Mononuclear cell (primary cell): ENCODE measurements around the gene TMEM89. TPM values are rescaled to one million over a fixed set of nuclear protein-coding genes. Genes with fewer than 3 reads are reported as not detected.
A peak's percentile ranks its signal among the peaks of the same experiment; 100 is the strongest.

Source experiments
- H3K27me3 ChIP-seq: 2 replicates; pipeline ENCODE4 v1.6.0; 2011; ENCODE audit warnings: low read length, control low read depth; ENCODE audit not compliant: insufficient read depth
- H3K4me1 ChIP-seq: 2 replicates; pipeline ENCODE4 v1.5.1; 2011; ENCODE audit warnings: mild to moderate bottlenecking, low read length, control low read depth; ENCODE audit not compliant: insufficient read depth
- H3K4me3 ChIP-seq: 2 replicates; pipeline ENCODE4 v1.5.1; 2011; ENCODE audit warnings: mild to moderate bottlenecking, low read length, moderate library complexity
- H3K9me3 ChIP-seq: 2 replicates; pipeline ENCODE4 v1.5.1; 2011; ENCODE audit warnings: low read depth, mild to moderate bottlenecking, control low read depth, low read length
- total RNA-seq: library from RNA; depleted of rRNA; stranded (reverse); fragments of >200 nt; gene quantifications from one replicate; pipeline ENCODE4 v1.2.3, GENCODE V29; 2012

Gene TMEM89, protein sequence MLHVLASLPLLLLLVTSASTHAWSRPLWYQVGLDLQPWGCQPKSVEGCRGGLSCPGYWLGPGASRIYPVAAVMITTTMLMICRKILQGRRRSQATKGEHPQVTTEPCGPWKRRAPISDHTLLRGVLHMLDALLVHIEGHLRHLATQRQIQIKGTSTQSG
- total RNA-seq, result 0.42 TPM

DNA sequence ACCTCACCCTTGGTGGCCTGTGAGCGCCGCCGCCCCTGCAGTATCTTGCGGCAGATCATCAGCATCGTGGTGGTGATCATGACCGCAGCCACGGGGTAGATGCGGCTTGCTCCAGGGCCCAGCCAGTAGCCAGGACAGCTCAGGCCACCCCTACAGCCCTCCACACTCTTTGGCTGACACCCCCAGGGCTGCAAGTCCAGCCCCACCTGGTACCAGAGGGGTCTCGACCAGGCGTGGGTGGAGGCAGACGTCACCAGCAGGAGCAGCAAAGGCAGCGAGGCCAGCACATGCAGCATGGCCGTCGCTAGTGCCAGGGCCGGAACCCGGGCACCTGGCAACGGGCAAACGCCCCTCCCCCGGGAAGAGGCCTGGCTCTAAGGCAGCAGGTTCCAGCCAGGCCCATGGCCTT lies at the start of gene TMEM89:
Gene TMEM89 (minus strand): TSS at position 309 of the 409 bp plus-strand sequence. CDS start 13 bp downstream, at position 296.
- no peaks in the 10 kb centered on the region for H3K27me3 ChIP-seq
- no peak within 1 kb of the TSS for H3K4me3 ChIP-seq
- H3K4me1 ChIP-seq, result peaks cover 6% of the 10 kb centered on the region
- peaks cover 16% of the 10 kb centered on the region for H3K9me3 ChIP-seq

DNA sequence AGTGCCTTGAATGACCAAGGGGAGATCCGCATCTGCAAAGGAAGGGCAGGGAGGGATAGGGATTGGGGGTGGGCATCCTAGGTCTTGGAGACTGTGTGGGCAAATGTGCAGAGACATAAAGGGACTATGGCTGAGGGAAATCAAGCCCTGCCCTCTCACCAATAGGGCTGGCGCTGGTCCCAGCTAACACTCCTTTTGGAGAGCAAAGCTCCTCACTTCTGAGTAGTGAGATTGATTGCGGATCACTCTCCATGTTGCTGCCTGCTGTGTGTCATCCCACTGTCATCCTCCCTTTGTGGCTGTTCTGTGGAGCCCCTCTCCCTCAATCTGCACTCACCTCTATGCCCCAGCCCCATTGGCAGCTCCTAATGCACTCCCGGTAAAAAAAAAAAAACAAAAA lies 43.4 kb upstream of the TMEM89 start:
- peaks cover 24% of the 10 kb centered on the region for H3K27me3 ChIP-seq
- no peaks in the 10 kb centered on the region for H3K9me3 ChIP-seq
- no peak overlapping the region for H3K4me3 ChIP-seq
- peaks cover 30% of the 10 kb centered on the region for H3K4me1 ChIP-seq

DNA sequence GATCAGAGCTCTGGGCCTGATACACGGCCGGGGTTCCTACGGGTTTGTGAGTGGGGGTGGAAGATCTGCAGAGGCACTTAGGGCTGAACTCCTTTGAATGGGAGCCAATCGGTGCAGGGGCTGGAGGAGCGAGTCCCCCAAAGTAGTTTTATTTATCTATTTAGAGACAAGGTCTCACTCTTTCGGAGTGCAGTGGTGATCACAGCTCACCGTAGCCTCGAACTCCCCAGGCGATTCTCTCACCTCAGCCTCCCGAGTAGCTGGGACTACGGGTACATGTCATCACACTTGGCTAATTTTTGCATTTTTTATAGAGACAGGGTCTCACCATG lies 42.7 kb upstream of the TMEM89 start:
- H3K9me3 ChIP-seq, result no peaks in the 10 kb centered on the region
- peaks cover 30% of the 10 kb centered on the region for H3K4me1 ChIP-seq
- H3K27me3 ChIP-seq, result peaks cover 24% of the 10 kb centered on the region
- no peak overlapping the region for H3K4me3 ChIP-seq

DNA sequence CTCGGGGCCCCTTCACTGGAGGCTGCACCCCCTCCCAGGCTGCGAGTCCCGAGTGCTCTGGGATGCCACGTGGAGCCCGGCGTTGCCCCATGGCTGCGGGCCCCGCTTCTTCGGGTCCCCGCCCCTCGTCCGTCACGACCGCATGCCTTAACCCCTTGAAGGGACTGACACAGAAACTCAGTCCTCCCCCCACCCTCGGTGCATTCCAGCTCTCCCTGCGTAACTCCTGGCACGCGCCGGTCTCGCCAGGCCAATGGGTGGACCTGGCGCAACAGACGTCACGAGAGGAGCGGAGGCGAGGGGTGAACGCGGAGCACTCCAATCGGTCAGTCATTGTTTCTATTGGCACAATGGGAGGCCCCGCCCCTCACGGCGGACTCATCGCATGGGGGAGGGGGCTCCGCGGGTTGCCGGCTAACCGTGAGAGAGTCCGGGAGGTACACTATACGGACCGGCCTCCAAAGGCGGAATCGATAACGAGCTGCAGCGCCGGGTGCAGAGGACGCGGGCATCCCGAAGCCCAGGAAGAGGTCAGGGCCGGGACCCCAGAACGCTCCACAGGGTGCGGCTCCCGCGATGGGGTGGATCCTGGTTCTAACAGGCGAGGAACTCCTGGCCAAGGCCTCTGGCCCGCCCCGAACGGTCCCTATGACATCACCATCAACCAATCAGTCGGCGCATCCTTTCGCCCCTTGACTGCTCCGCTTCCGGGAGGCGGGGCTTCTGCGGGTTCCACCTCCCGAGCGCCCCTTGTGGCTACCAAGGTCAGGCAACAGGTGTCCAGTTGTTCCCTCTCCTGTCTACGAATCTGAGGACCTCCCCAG lies 42.1 kb upstream of the TMEM89 start:
- Histone ChIP-seq H3K4me3 (peak overlapping the region; percentile 47), H3K27me3 (peaks cover 24% of the 10 kb centered on the region), H3K9me3 (no peaks in the 10 kb centered on the region), H3K4me1 (peaks cover 30% of the 10 kb centered on the region)

DNA sequence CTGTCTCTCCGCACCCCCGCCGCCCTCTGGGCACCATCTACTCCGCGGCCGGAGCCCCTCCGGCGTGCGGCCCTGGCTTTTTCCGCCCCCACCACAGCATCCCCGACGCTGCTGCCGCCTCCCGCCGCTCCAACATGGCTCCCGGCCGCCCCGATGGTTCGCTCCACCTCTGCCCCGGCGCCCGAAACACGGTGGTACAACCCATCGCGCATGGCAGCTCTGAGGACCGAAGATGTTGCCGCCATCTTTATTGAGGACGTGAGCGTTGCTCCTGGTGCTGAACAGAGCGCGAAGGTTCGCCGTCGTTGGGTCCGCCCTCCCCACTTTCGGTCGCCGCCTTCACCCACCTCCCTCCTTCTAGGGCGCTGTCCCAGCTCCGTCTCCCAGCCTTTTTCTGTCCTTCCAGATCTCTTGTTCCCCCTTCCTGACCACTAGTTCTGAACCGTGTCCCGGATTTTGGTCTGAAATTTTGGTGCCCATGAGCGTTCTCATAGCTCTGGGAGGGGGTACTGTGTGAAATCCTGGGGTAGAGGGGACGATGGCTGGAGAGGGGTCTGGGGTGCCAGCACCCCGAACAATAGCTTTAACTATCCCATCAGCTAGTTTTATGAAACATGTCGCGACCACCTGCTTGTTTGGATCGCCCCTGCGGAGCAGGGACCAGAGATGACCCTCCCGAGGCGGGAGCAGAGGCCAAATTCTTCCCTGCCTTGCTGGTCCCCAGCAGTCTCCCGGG lies 41.4 kb upstream of the TMEM89 start, which contains the start of gene CELSR3:
Gene CELSR3 (minus strand): TSS at position 134 of the 736 bp plus-strand sequence. CDS start 252 bp downstream, outside the sequence.
- no peaks in the 10 kb centered on the region for H3K9me3 ChIP-seq
- peaks cover 24% of the 10 kb centered on the region for H3K27me3 ChIP-seq
- H3K4me3 ChIP-seq, result peak within 1 kb of the TSS; percentile 47
- peaks cover 30% of the 10 kb centered on the region for H3K4me1 ChIP-seq

DNA sequence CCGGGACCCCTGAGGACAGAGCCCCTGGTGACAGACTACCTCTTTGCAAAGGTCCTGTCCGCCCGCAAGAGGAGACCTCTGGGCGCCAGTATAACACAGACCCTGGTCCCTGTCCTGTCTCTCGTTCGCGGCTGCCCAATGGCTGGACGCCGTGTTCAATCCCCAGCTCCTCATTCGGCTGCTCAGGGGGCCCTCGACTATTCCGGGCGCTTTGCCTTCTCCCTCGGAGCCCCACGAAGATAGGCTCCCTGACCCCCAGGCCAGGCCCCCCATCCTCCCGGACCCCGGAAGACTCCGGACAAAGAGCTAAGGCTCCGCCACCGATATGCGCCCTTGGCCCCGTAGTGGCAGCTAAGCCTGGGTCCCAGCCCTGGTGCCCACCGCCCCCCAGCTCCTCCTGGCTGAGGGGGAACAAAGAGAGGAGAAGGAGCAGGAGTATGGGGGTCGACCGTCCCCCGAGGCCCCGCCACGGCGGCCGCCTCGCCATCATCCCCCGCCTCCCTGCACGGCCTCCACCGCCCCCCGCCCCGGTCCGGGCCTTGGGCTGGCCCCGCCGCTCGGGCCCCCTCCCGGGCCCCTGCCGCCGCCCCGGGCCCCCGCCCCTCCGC lies 40.7 kb upstream of the TMEM89 start:
- no peak overlapping the region for H3K4me3 ChIP-seq
- no peaks in the 10 kb centered on the region for H3K9me3 ChIP-seq
- H3K27me3 ChIP-seq, result peaks cover 24% of the 10 kb centered on the region
- peaks cover 30% of the 10 kb centered on the region for H3K4me1 ChIP-seq

DNA sequence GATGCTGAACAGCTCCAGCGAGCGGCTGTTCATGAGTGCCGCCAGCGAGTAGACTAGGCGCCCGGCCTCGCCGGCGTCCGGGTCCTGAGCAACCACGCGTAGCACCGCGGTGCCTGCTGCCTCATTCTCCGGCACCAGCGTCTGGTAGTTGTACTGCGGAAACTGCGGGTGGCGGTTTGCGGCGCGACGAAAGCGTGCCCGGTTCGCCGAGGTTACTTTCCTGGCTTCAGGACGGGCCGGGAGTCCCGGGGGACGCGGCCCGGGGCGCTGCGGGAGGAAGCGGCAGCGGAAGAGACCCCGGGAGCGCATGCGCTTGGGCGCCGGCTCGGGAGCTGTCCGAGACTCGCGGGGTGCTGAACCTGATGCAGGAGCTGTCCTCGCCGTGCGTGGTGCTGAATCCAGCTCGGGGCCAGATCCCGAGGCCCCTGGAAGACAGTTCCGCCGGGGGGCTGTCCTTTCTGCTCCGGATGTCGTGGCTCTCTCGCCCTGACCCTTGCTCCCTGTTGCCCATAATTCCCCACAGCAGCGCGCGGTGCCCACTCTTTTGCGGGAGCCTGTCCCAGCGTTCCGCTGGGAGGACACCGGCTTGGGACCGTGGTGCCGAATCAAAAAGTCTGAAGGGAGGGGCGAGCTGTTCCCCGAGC lies 40.1 kb upstream of the TMEM89 start:
- Histone ChIP-seq H3K9me3 (no peaks in the 10 kb centered on the region), H3K27me3 (peaks cover 24% of the 10 kb centered on the region), H3K4me3 (no peak overlapping the region), H3K4me1 (peaks cover 36% of the 10 kb centered on the region)

DNA sequence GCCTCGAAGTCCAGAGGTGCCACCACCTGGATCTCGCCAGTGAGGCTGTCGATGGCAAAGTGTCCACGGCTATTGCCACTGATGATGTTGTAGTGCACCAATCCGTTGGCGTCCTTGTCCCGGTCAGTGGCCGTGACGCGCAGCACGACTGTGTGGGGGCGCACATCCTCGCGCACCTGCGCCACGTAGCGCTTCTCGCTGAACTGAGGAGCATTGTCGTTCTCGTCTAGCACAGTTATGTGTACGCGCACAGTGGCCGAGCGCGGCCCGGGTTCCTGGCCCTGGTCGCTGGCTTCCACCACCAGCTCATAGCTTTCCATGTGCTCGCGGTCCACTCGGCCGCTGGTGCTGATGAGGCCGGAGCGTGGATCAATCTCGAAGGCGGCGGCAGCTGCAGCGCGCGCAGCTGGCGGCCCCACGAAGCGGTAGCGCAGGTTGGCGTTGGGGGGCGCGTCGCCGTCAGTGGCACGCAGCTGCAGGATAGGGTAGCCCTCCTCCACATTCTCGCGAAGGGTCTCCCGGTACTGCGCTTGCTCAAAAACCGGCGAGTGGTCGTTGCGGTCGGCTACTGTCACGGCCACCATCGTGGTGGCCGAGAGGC lies 39.3 kb upstream of the TMEM89 start:
- H3K9me3 ChIP-seq, result no peaks in the 10 kb centered on the region
- H3K4me3 ChIP-seq, result no peak overlapping the region
- H3K27me3 ChIP-seq, result peaks cover 24% of the 10 kb centered on the region
- H3K4me1 ChIP-seq, result peaks cover 40% of the 10 kb centered on the region

DNA sequence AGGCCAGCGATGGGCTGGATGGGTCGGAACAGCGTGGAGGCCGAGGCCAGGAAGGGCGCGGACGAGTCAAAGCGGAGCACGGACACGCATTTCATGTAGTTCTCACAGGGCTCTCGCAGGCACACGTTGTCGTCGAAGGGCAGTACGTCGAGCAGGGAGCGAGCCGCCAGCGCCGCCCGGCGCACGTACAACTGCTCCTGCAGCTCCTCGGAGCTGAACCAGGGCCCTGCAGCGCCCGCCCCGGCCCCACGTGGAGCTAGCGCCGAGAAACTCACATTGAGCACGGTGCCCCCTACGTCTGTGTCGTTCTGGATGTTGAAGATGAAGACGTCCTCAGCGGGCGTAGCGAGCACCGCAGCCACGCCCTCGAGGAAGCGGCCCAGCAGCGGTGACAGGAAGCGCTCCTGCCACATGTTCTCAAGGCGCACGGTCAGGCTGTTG lies 35.3 kb upstream of the TMEM89 start:
- Histone ChIP-seq H3K4me1 (peaks cover 24% of the 10 kb centered on the region), H3K27me3 (peaks cover 7% of the 10 kb centered on the region), H3K4me3 (peak overlapping the region; percentile 45)

DNA sequence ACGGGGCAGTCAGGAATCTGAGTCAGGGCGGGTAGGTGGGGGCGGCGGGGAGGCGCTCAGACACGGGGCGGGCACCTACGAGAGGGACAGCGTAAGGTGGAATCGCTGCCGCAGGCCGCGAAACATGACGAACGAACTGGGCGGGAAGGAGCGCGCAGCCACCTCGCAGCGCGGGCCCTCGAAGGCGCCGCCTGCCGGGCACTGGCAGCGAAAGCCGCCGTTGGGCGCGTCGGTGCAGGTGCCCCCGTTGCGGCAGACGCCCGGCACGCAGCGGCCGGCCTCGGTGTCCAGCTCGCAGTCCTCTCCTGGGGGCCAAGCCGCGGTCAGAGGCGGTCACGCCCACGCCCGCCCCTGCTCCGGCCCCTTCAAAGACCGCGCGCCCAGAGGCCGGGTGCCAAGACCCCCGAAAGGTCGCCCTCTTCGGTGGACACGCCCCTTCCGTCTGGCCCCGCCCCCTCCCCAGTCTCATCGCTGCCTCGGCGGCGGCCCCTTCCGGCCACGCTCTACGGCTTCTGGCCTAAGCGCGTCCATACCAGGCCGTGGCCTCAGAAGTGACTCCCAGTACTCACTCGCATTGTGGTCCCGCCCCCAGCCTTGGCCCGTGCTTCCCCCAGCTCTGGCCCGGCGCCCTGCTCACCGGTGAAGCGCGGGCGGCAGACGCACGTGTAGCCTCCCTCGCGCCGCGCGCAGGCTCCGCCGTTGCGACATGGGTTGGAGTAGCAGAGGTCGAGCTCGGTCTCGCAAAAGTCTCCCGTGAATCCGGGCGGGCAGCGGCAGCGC lies 34.7 kb upstream of the TMEM89 start:
- Histone ChIP-seq H3K27me3 (peaks cover 3% of the 10 kb centered on the region), H3K9me3 (no peaks in the 10 kb centered on the region), H3K4me3 (peak overlapping the region; percentile 45), H3K4me1 (peaks cover 18% of the 10 kb centered on the region)

More for the DNA sequence above, 35.3 kb upstream of the TMEM89 start:
- no peaks in the 10 kb centered on the region for H3K9me3 ChIP-seq

DNA sequence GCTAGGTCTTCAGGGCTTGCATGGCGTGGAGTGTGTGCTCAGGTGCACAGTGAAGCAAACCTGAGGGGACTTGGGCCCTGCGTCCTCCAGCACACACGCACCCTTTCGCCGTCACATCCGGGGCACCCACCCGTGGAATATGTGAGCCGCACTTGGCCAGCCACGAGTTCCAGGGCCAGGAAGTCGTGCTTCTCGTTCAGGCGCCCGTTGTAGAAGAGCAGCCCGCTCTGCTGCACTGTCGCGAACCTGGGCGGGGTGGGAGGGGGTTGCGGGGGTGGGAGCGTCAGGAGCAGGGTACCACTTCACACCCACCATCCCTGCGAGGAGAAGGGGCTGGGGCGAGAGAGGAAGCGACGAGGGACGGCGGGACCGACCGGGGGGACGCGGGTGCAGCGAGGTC lies 34.0 kb upstream of the TMEM89 start:
- peak overlapping the region; percentile 45 for H3K4me3 ChIP-seq
- H3K4me1 ChIP-seq, result peaks cover 15% of the 10 kb centered on the region
- no peaks in the 10 kb centered on the region for H3K27me3 ChIP-seq
- no peaks in the 10 kb centered on the region for H3K9me3 ChIP-seq

DNA sequence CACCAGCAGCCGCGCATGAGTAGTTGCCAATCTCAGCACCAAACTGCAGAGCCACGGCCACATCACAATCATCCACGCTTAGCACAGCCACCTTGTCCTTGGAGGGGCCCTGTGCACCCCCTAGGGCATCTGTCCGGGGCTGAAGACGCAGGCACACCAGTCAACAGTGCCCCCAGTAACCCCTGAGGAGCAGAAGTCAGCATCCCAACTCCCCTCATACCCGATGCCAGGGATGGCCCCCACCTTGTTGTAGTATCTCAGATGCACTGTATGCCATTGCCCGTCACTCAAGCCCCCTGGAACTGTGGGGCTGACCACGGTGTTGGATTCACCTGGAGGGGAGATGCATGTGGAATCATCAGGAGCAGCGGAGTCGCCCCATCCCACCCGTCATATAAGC lies 33.5 kb upstream of the TMEM89 start:
- H3K27me3 ChIP-seq, result no peaks in the 10 kb centered on the region
- H3K9me3 ChIP-seq, result no peaks in the 10 kb centered on the region
- no peak overlapping the region for H3K4me3 ChIP-seq
- peaks cover 15% of the 10 kb centered on the region for H3K4me1 ChIP-seq

DNA sequence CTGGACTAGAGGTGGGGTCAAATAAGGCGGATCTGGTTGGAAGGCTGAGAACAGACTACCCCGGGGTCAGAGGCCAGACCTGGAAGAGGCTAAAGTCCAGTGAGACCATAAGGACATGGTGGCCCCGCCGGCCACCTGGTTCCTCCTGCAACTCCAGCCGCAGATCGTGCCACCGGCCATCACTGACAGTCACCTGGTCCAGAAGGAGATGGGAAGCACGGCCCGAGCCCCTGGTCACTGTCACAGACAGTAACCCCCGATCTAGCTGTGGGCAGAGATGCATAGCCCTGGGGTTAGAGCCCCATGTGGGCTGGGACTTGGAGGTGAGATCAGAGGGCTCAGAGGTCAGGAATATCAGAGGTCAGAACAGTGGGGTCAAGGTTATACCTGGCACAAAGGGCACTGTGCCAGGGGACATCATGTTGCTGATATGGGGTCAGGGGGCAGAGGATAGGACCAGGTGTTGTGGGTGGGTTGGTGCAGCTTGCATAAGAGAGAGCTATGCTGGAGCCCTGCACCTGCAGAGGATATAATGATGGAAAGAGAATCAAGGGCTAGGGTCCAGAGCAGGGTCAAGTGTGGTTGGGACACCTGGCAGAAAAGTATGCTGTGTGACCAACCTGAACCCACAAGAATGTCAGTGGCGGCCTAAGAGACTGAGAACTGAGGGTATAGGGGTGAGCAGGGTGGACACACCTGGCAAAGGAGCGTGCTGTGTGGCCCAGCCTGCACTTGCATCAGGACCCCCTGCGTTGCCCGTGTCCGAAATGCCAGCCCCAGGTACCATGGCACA lies 31.6 kb upstream of the TMEM89 start:
- no peaks in the 10 kb centered on the region for H3K27me3 ChIP-seq
- H3K9me3 ChIP-seq, result no peaks in the 10 kb centered on the region
- H3K4me1 ChIP-seq, result peaks cover 15% of the 10 kb centered on the region
- no peak overlapping the region for H3K4me3 ChIP-seq
